HG03159 (cell line): ENCODE measurements around the gene SCARB1.

ENCODE experiments used
- ATAC-seq: cut with Tn5 transposase; IDR thresholded peaks from one replicate; pipeline ENCODE4 v1.9.1; 2021; ENCODE audit warnings: mild to moderate bottlenecking, moderate library complexity; ENCODE audit not compliant: unreplicated experiment

SCARB1 gene

GRCh38 chr12:124750787-124751471, 112.7 kb downstream of the SCARB1 start:
- no peak for ATAC-seq

- ATAC-seq = no peak
Observed at GRCh38 chr12:124750149-124750656, 113.5 kb downstream of the SCARB1 start.

GRCh38 chr12:124749725-124750124, 113.9 kb downstream of the SCARB1 start:
- no peak for ATAC-seq

GRCh38 chr12:124747426-124748161, 116.1 kb downstream of the SCARB1 start:
- ATAC-seq = peak; percentile 66

- no peak for ATAC-seq
Observed at GRCh38 chr12:124746649-124747425, 116.8 kb downstream of the SCARB1 start.

GRCh38 chr12:124745891-124746570, 117.6 kb downstream of the SCARB1 start:
- no peak for ATAC-seq

- ATAC-seq = no peak
Observed at GRCh38 chr12:124745465-124745890, 118.2 kb downstream of the SCARB1 start.

GRCh38 chr12:124744659-124745464, 118.8 kb downstream of the SCARB1 start:
- no peak for ATAC-seq

GRCh38 chr12:124744273-124744640, 119.4 kb downstream of the SCARB1 start:
- ATAC-seq = no peak

- ATAC-seq = no peak
Observed at GRCh38 chr12:124743479-124744272, 120.0 kb downstream of the SCARB1 start.

GRCh38 chr12:124742678-124743077, 121.0 kb downstream of the SCARB1 start:
- no peak for ATAC-seq

GRCh38 chr12:124742111-124742510, 121.6 kb downstream of the SCARB1 start:
- no peak for ATAC-seq

GRCh38 chr12:124741211-124741610, 122.5 kb downstream of the SCARB1 start:
- ATAC-seq = no peak

GRCh38 chr12:124740691-124741137, 123.0 kb downstream of the SCARB1 start:
- no peak for ATAC-seq

GRCh38 chr12:124739953-124740561, 123.6 kb downstream of the SCARB1 start:
- no peak for ATAC-seq

GRCh38 chr12:124738636-124739467, 124.8 kb downstream of the SCARB1 start:
- no peak for ATAC-seq

GRCh38 chr12:124737772-124738635, 125.7 kb downstream of the SCARB1 start:
- ATAC-seq = no peak
